ENCODE data around the gene IGSF21. TPM values are rescaled to one million over a fixed set of nuclear protein-coding genes. Genes with fewer than 3 reads are reported as not detected.
"Not testable (repeated sequence)": the region's sequence is repeated elsewhere in the genome, so short reads cannot be mapped to it uniquely, and the experiment has no call there.

Gene IGSF21
- total RNA-seq, 1 donor from 2014 or later = not detected

- H3K4me3 ChIP-seq (ENCODE audit: low read depth, low read length) = no peak overlapping the region
- TF ChIP-seq CTCF (conservative IDR thresholded peaks at IDR 0.05; ENCODE audit: low read depth, low read length) = no peak
These were observed 257.6 kb downstream of the IGSF21 start for GRCh38 chr1:18365099-18365705.

GRCh38 chr1:18372505-18372904 is 264.9 kb downstream of the IGSF21 start:
- not testable (repeated sequence) for H3K4me3 ChIP-seq (ENCODE audit: low read depth, low read length); DNase-seq (ENCODE audit: low read depth)

More at GRCh38 chr1:18365099-18365705, 257.6 kb downstream of the IGSF21 start:
- no peak for DNase-seq (ENCODE audit: low read depth)

GRCh38 chr1:18373151-18373550 is 265.6 kb downstream of the IGSF21 start:
- H3K4me3 ChIP-seq (ENCODE audit: low read depth, low read length) = no peak overlapping the region
- no peak for TF ChIP-seq CTCF (conservative IDR thresholded peaks at IDR 0.05; ENCODE audit: low read depth, low read length)
- no peak for DNase-seq (ENCODE audit: low read depth)

- TF ChIP-seq CTCF (conservative IDR thresholded peaks at IDR 0.05; ENCODE audit: low read depth, low read length) = peak; percentile 56
- no peak overlapping the region for H3K4me3 ChIP-seq (ENCODE audit: low read depth, low read length)
- DNase-seq (ENCODE audit: low read depth) = no peak
These were observed 266.4 kb downstream of the IGSF21 start for GRCh38 chr1:18373882-18374493.

- DNase-seq (ENCODE audit: low read depth) = no peak
- no peak overlapping the region for H3K4me3 ChIP-seq (ENCODE audit: low read depth, low read length)
- no peak for TF ChIP-seq CTCF (conservative IDR thresholded peaks at IDR 0.05; ENCODE audit: low read depth, low read length)
These were observed 269.1 kb downstream of the IGSF21 start for GRCh38 chr1:18376661-18377060.

- TF ChIP-seq CTCF (conservative IDR thresholded peaks at IDR 0.05; ENCODE audit: low read depth, low read length) = no peak
- no peak overlapping the region for H3K4me3 ChIP-seq (ENCODE audit: low read depth, low read length)
- DNase-seq (ENCODE audit: low read depth) = no peak
These were observed 272.7 kb downstream of the IGSF21 start for GRCh38 chr1:18380288-18380687.

- no peak for DNase-seq (ENCODE audit: low read depth)
- no peak overlapping the region for H3K4me3 ChIP-seq (ENCODE audit: low read depth, low read length)
- TF ChIP-seq CTCF (conservative IDR thresholded peaks at IDR 0.05; ENCODE audit: low read depth, low read length) = no peak
These were observed 276.5 kb downstream of the IGSF21 start for GRCh38 chr1:18384059-18384458.
